ENCODE data around the gene CALN1. TPM values are rescaled to one million over a fixed set of nuclear protein-coding genes. Genes with fewer than 3 reads are reported as not detected.
"Not testable (repeated sequence)": the region's sequence is repeated elsewhere in the genome, so short reads cannot be mapped to it uniquely, and the experiment has no call there.

The CALN1 gene
- total and polyA plus RNA-seq, 7 donors, result under 0.01 TPM; not detected in 5

GRCh38 chr7:72213769-72214168 lies 198.4 kb downstream of the CALN1 start:
- 69 to 79% methylated on average over 5 of the region's 5 CpGs for WGBS, 2 donors
- no peak overlapping the region for H3K27ac ChIP-seq
- H3K4me1 ChIP-seq, result no peaks in the 10 kb centered on the region
- H3K36me3 ChIP-seq, result no peaks in the 10 kb centered on the region
- no peak overlapping the region for H3K4me3 ChIP-seq
- no peak for DNase-seq
- no peaks in the 10 kb centered on the region for H3K9me3 ChIP-seq
- TF ChIP-seq EP300 (IDR thresholded peaks at IDR 0.05) (no peak), POLR2AphosphoS5 (IDR thresholded peaks at IDR 0.05) (no peak), POLR2A (IDR thresholded peaks at IDR 0.05) (no peak)
- TF ChIP-seq, protein P1, sequence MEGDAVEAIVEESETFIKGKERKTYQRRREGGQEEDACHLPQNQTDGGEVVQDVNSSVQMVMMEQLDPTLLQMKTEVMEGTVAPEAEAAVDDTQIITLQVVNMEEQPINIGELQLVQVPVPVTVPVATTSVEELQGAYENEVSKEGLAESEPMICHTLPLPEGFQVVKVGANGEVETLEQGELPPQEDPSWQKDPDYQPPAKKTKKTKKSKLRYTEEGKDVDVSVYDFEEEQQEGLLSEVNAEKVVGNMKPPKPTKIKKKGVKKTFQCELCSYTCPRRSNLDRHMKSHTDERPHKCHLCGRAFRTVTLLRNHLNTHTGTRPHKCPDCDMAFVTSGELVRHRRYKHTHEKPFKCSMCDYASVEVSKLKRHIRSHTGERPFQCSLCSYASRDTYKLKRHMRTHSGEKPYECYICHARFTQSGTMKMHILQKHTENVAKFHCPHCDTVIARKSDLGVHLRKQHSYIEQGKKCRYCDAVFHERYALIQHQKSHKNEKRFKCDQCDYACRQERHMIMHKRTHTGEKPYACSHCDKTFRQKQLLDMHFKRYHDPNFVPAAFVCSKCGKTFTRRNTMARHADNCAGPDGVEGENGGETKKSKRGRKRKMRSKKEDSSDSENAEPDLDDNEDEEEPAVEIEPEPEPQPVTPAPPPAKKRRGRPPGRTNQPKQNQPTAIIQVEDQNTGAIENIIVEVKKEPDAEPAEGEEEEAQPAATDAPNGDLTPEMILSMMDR (IDR thresholded peaks at IDR 0.05), result no peak
- intact Hi-C loops (cut with DNase I), result no loop called here
- peaks cover 0 to 7% (median 0%) of the 10 kb centered on the region in 3 donors for H3K27me3 ChIP-seq

DNA sequence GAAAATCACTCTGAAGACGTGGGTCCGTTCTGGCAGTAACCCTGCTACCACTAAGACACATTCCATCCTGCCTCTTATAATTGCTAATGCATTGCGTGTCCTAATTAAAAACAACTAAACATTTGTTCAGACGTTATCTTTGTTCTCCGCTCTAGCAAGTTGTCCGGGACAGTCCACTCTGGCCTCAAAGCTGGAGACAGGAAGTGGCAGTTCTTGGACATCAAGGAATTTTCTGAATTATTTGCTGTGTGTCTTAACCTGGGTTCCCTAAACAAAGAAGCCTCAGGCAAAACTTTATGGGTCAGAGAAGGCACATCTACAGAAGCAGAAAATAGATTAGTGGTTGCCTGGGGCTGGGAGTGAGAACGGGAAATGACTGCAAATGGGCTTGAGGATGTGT lies 199.1 kb downstream of the CALN1 start:
- no peak for DNase-seq
- Histone ChIP-seq H3K36me3 (no peaks in the 10 kb centered on the region), H3K4me3 (no peak overlapping the region), H3K9me3 (no peaks in the 10 kb centered on the region), H3K27me3 (peaks cover 0 to 7% (median 0%) of the 10 kb centered on the region in 3 donors), H3K4me1 (no peaks in the 10 kb centered on the region), H3K27ac (no peak overlapping the region)
- intact Hi-C loops (cut with DNase I), result no loop called here
- TF ChIP-seq POLR2A (IDR thresholded peaks at IDR 0.05) (no peak), EP300 (IDR thresholded peaks at IDR 0.05) (no peak), POLR2AphosphoS5 (IDR thresholded peaks at IDR 0.05) (no peak)
- TF ChIP-seq, protein P1 (IDR thresholded peaks at IDR 0.05), result no peak
- WGBS, 2 donors, result 82 to 87% methylated on average over 7 of the region's 7 CpGs

GRCh38 chr7:72211175-72211574 lies 201.0 kb downstream of the CALN1 start:
- Histone ChIP-seq H3K36me3 (no peaks in the 10 kb centered on the region), H3K27me3 (peaks cover 0 to 7% (median 0%) of the 10 kb centered on the region in 3 donors), H3K4me3 (no peak overlapping the region), H3K9me3 (no peaks in the 10 kb centered on the region), H3K27ac (no peak overlapping the region), H3K4me1 (no peaks in the 10 kb centered on the region)
- DNase-seq, result no peak
- 87 to 90% methylated on average over 3 of the region's 3 CpGs for WGBS, 2 donors
- TF ChIP-seq, protein P1 (IDR thresholded peaks at IDR 0.05), result no peak
- TF ChIP-seq EP300 (IDR thresholded peaks at IDR 0.05), result no peak
- TF ChIP-seq POLR2A (IDR thresholded peaks at IDR 0.05), result no peak
- TF ChIP-seq POLR2AphosphoS5 (IDR thresholded peaks at IDR 0.05), result no peak
- intact Hi-C loops (cut with DNase I), result no loop called here

DNA sequence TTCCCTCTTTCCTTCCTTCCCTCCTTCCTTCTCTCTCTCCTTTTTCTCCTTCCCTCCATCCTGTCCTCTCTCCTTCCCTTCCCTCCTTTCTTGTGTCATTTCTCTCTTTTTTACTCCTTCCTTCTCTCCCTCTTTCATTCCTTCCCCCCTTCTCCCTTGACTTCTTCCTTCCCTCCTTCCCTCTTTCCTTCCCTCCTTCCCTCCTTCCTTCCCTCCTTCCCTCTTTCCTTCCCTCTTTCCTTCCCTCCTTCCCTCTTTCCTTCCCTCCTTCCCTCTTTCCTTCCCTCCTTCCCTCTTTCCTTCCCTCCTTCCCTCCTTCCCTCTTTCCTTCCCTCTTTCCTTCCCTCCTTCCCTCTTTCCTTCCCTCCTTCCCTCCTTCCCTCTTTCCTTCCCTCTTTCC lies 203.1 kb downstream of the CALN1 start:
- intact Hi-C loops (cut with DNase I); H3K4me1 ChIP-seq; H3K27ac ChIP-seq; H3K9me3 ChIP-seq; H3K36me3 ChIP-seq; H3K4me3 ChIP-seq; H3K27me3 ChIP-seq; DNase-seq: not testable (repeated sequence)

DNA sequence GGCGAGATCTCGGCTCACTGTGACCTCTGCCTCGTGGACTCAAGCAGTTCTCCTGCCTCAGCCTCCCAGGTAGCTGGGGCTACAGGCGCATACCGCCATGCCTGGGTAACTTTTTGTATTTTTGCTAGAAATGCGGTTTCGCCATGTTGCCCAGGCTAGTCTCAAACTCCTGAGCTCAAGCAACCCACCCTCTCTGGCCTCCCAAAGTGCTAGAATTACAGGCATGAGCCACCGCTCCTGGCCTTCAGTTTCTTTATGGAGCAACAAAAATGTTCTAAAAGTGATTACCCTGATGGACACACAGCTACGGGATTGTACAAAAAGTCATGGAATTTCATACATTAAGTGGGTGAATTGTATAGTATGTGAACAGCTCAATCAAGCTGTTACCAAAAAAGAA lies 216.0 kb downstream of the CALN1 start:
- Histone ChIP-seq H3K27me3 (no peaks in the 10 kb centered on the region), H3K36me3 (no peaks in the 10 kb centered on the region), H3K27ac (no peak overlapping the region), H3K9me3 (peaks cover 0 to 4% (median 0%) of the 10 kb centered on the region in 4 donors), H3K4me3 (no peak overlapping the region), H3K4me1 (no peaks in the 10 kb centered on the region)
- 89 to 92% methylated on average over 9 of the region's 9 CpGs for WGBS, 2 donors
- intact Hi-C loops (cut with DNase I), result no loop called here
- no peak for TF ChIP-seq POLR2AphosphoS5 (IDR thresholded peaks at IDR 0.05)
- TF ChIP-seq EP300 (IDR thresholded peaks at IDR 0.05), result no peak
- TF ChIP-seq, protein P1 (IDR thresholded peaks at IDR 0.05), result no peak
- no peak for TF ChIP-seq POLR2A (IDR thresholded peaks at IDR 0.05)
- no peak for DNase-seq
